GM20431 (cell line): ENCODE measurements around the gene BCAT1.

Experiments
- in situ Hi-C: fragments of 300-500 bp; cut with MseI, MboI; formaldehyde crosslinking; loops from one replicate; pipeline ENCODE4 v1.15.0; 2020; ENCODE audit warnings: low sequenced_read_pairs; ENCODE audit not compliant: unreplicated experiment

The BCAT1 gene

DNA sequence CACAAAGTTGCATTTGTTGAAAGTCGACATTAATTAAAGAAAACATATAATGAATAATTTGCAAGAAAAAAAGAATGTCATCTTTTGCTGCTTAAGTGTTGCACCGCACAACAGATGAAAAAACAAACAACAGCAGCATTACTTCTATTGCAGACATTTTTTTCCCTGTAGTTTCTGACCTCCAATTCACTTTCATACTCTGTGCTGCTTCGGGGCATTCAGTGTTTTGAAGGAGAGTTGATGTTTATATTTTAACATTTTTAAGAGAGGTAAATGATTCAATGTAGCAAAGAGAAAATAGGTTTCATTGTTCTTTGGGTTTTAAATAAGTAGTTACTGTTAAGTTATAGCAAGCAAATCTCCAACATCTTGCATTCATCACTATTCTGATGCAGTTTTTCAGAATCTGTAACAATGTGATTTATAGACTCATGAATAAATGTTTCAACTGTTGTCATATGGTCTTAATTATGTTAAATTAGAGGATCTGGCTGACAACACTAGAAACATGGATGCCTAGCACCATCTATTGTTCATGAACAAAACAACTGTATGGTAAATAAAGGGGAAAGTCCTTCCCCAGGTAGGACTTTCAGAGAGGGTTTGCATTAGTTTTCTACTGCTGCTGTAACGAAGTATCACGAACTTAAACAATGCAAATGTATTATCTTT, 168.1 kb downstream of the BCAT1 start:
- in situ Hi-C loops, result loop anchor here (25.0 kb wide), 1 partner anchor 1569 kb away; no protein-coding TSS in a partner anchor

- in situ Hi-C loops, result loop anchor here (25.0 kb wide), 1 partner anchor 1566 kb away; no protein-coding TSS in a partner anchor
These were observed 170.2 kb downstream of the BCAT1 start for GRCh38 chr12:24778486-24779304.

- in situ Hi-C loops, result loop anchor here (25.0 kb wide), 1 partner anchor 1565 kb away; no protein-coding TSS in a partner anchor
These were observed 171.5 kb downstream of the BCAT1 start for GRCh38 chr12:24777359-24777758.

DNA sequence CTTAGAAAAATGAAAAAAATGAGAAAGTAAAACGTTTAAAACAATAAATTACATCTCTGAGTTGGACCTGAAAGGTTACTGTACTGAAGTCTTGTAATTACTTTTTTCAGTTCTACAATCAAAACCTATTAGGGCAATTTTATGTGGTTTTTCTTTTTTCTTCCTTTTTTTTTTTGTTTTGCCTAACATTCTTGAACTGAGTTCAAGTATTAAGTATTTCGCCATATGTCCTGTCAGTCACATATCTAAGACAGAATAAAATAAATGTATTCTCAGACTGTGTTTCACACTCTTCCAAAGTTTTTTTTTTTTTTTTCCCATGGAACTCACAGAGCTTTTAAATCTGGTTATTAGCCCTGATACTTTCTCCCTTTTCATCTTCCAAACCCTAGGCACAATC, 172.0 kb downstream of the BCAT1 start:
- in situ Hi-C loops, result loop anchor here (25.0 kb wide), 1 partner anchor 1565 kb away; no protein-coding TSS in a partner anchor

GRCh38 chr12:24775073-24775472, 173.8 kb downstream of the BCAT1 start:
- in situ Hi-C loops, result loop anchor here (25.0 kb wide), 1 partner anchor 1563 kb away; no protein-coding TSS in a partner anchor

DNA sequence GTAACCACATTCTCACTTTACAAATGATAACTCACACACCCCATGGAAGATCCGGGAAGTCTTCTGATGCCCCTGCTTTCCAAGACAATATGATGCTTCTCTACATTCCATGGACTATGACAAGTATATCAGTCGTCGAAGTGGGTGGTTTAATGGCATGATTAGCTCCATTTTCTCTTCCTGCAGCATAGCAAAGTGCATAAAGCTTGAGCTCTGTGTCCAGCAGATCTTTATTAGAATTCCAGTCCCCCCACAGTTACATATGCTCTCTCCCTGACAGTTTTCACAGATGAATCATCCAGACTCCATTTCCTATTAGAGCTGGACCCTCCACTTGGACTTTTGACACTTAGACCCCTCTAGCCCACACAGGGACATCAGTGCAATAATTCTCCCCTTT, 174.9 kb downstream of the BCAT1 start:
- in situ Hi-C loops, result no loop called here

- in situ Hi-C loops, result no loop called here
These were observed 176.1 kb downstream of the BCAT1 start for GRCh38 chr12:24772813-24773212.

DNA sequence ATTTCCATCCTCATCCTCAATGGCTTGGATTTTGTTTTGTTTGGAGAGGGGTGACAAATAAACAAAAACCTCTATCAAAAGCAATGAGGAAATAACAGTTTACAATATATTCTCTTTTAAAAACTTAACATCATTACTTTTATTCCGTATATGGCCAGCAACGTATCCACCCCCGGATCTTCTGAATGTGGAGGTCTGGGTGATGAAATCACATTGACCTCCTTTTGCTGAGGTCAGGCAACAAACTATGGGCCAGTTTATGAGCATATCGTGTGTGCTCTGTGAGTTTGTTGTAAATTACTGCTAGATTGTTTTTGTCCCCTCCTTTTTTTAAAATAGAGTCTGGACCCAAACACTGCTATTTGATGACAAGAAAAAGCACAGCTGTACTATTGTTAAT, 178.1 kb downstream of the BCAT1 start:
- in situ Hi-C loops, result no loop called here

DNA sequence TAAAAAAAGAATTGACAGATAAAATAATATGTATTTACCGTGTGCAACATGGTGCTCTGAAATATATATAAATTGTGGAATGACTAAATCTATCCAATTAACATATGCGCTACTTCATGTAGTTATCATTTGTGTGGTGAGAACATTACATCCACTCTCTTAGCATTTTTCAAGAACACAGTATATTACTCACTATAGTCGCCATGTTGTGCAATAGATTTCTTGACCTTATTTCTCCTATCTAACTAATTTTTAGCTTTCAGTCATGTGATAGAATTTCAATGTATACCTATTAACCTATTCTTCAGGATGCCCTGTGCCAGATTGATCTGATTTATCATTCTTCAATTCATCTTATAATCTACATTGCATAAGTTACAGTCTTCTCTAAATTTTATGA, 178.6 kb downstream of the BCAT1 start:
- in situ Hi-C loops, result no loop called here

- in situ Hi-C loops, result no loop called here
These were observed 179.2 kb downstream of the BCAT1 start for GRCh38 chr12:24769682-24770081.

GRCh38 chr12:24768415-24768814, 180.5 kb downstream of the BCAT1 start:
- in situ Hi-C loops, result no loop called here

DNA sequence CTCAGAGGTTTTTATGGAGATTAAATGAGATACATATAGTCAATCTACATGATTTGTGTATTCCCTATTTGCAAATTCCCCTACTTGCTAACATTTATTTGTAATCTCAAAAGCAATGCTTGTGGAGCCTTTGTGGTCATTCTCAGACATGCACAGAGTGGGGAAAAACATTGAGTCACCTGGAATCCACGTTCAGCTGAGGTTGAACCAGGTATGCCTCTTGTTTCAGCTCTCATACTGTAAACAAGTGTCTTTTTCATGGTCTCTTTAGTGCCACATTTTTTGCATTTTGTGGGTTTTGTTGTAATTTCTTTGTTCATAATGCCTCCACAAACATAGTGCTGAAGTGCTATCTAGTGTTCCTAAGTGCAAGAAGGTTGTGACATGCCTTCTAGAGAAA, 181.9 kb downstream of the BCAT1 start:
- in situ Hi-C loops, result no loop called here

- in situ Hi-C loops, result no loop called here
These were observed 184.2 kb downstream of the BCAT1 start for GRCh38 chr12:24764712-24765111.

DNA sequence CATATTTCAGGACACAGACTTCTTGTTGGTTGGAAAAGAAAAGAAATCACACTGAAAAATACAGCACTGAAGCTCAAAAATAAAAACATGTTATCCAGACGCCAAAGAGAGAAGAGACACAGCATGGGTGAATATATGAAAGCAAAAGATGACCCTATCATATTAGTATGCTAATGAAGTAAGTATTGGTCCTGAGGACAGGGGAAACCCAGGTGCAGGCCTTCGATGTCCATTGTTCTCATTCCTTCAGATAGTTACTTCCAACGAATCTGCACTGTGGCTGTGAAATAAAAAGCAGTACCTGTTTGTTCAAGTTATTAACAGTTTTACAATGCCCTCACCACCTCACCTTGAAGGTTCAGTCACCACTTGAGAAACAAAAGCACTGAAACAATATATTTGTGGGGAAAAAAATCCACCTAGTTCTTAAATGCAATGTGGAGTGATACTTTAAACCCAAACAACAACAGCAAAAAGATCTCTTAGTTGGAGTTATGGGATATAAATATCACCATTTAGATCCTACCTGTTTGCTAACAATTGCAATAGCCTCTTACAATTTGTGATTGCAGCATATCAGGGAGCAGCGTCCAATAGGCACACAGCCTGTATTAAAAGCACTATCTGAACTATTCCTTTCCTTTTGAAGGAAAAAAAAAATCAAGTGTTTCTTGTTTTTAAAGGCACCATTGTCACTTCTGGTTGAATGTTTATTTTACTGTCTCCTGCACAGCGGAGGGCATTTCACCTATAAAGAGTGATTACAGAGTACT, 188.1 kb downstream of the BCAT1 start:
- in situ Hi-C loops, result no loop called here

DNA sequence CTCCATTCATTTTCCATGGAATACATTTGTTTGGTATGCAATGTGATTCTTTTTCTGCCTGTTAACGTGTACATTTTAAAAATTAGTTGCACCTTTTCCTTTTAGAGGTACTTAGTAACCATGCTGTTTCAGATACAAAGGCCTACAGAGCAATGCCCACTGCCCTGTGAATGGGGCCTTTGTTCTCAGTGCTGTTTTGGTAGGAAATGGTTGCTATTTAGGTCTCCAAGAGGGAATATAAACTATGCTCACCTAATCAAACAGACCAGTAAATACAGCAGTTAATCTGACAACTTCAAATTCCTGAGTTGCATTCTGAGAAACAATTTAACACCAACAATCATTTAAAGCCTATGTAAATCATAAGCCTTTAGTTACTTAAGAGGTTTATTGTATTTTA, 188.7 kb downstream of the BCAT1 start:
- in situ Hi-C loops, result no loop called here
